ENCODE data around the gene RBMXL2. TPM values are rescaled to one million over a fixed set of nuclear protein-coding genes. Genes with fewer than 3 reads are reported as not detected.
A peak's percentile ranks its signal among the peaks of the same experiment; 100 is the strongest.

Gene RBMXL2
- total RNA-seq, 1 experiment from 2014 or later = not detected

GRCh38 chr11:7098235-7098832 is 9.5 kb downstream of the RBMXL2 start:
- Histone ChIP-seq H3K4me3 (no peak overlapping the region), H3K9me3 (replicated peaks) (no peaks in the 10 kb centered on the region), H3K27me3 (replicated peaks) (no peaks in the 10 kb centered on the region), H3K27ac (no peak overlapping the region), H3K36me3 (no peaks in the 10 kb centered on the region), H3K4me1 (replicated peaks) (no peaks in the 10 kb centered on the region)
- peak in 1 of 2 experiments; percentile 14 for DNase-seq (ENCODE audit: low read depth in 1 of 2, low spot score in 2 of 2)

GRCh38 chr11:7115780-7116179 is 27.0 kb downstream of the RBMXL2 start:
- H3K4me1 ChIP-seq (replicated peaks) = no peaks in the 10 kb centered on the region
- H3K27ac ChIP-seq = no peak overlapping the region
- H3K27me3 ChIP-seq (replicated peaks) = no peaks in the 10 kb centered on the region
- no peaks in the 10 kb centered on the region for H3K36me3 ChIP-seq
- DNase-seq (ENCODE audit: low read depth in 1 of 2, low spot score in 2 of 2) = no peak
- no peak overlapping the region for H3K4me3 ChIP-seq
- no peaks in the 10 kb centered on the region for H3K9me3 ChIP-seq (replicated peaks)

GRCh38 chr11:7116370-7116769 is 27.6 kb downstream of the RBMXL2 start:
- Histone ChIP-seq H3K4me3 (no peak overlapping the region), H3K27ac (no peak overlapping the region), H3K36me3 (no peaks in the 10 kb centered on the region), H3K9me3 (replicated peaks) (no peaks in the 10 kb centered on the region), H3K27me3 (replicated peaks) (no peaks in the 10 kb centered on the region), H3K4me1 (replicated peaks) (no peaks in the 10 kb centered on the region)
- DNase-seq (ENCODE audit: low read depth in 1 of 2, low spot score in 2 of 2) = no peak

- Histone ChIP-seq H3K4me1 (replicated peaks) (no peaks in the 10 kb centered on the region), H3K9me3 (replicated peaks) (no peaks in the 10 kb centered on the region), H3K36me3 (no peaks in the 10 kb centered on the region), H3K4me3 (no peak overlapping the region), H3K27me3 (replicated peaks) (no peaks in the 10 kb centered on the region), H3K27ac (no peak overlapping the region)
- no peak for DNase-seq (ENCODE audit: low read depth in 1 of 2, low spot score in 2 of 2)
Measured at GRCh38 chr11:7138051-7138450, 49.3 kb downstream of the RBMXL2 start.

Other genes starting within 250 kb of the RBMXL2 start
- not detected in 2 replicates for gene OR10A5, start 243.3 kb upstream of the RBMXL2 start, total RNA-seq (2014; rRNA removed; shearing (Covaris generic))
- not detected in 2 replicates for gene OR10A2, start 225.9 kb upstream of the RBMXL2 start, total RNA-seq (2014; rRNA removed; shearing (Covaris generic))
- not detected in 2 replicates for gene OR10A4, start 212.4 kb upstream of the RBMXL2 start, total RNA-seq (2014; rRNA removed; shearing (Covaris generic))
- gene OR2D2, start 196.5 kb upstream of the RBMXL2 start, total RNA-seq (2014; rRNA removed; shearing (Covaris generic)) = not detected in 2 replicates
- gene OR2D3, start 168.0 kb upstream of the RBMXL2 start, total RNA-seq (2014; rRNA removed; shearing (Covaris generic)) = not detected in 2 replicates
- not detected in 2 replicates for gene ZNF215, start 162.6 kb upstream of the RBMXL2 start, total RNA-seq (2014; rRNA removed; shearing (Covaris generic))
- not detected in 2 replicates for gene ZNF214, start 68.7 kb upstream of the RBMXL2 start, total RNA-seq (2014; rRNA removed; shearing (Covaris generic))
- gene NLRP14, start 68.5 kb upstream of the RBMXL2 start, total RNA-seq (2014; rRNA removed; shearing (Covaris generic)) = not detected in 2 replicates
- gene SYT9, start 162.9 kb downstream of the RBMXL2 start, total RNA-seq (2014; rRNA removed; shearing (Covaris generic)) = not detected in 2 replicates